Muscle layer of duodenum (tissue), 2 donors: ENCODE results near the gene COQ10B.

Source experiments
- H3K27ac ChIP-seq: one replicate; pipeline ENCODE4 v1.7.0; 2013; ENCODE audit warnings: mild to moderate bottlenecking, low read length
- H3K27me3 ChIP-seq: one replicate; pipeline ENCODE4 v1.7.0; 2013; ENCODE audit warnings: low read depth, mild to moderate bottlenecking, control low read depth, low read length
- H3K36me3 ChIP-seq, 2 donors: one replicate each; pipeline ENCODE4 v1.7.0; 2013; ENCODE audit warnings: low read length in 2 of 2, control low read depth in 1 of 2, mild to moderate bottlenecking in 1 of 2; ENCODE audit not compliant: insufficient read depth in 2 of 2, control insufficient read depth in 1 of 2
- H3K4me1 ChIP-seq, 2 donors: one replicate each; pipeline ENCODE4 v1.7.0; 2013; ENCODE audit warnings: low read length in 2 of 2, mild to moderate bottlenecking in 2 of 2, control low read depth in 1 of 2, moderate library complexity in 1 of 2; ENCODE audit not compliant: insufficient read depth in 2 of 2, control insufficient read depth in 1 of 2
- H3K4me3 ChIP-seq, 2 donors: one replicate each; pipeline ENCODE4 v1.7.0; 2013; ENCODE audit warnings: low read length in 2 of 2, low read depth in 1 of 2, mild to moderate bottlenecking in 1 of 2
- H3K9me3 ChIP-seq, 2 donors: one replicate each; pipeline ENCODE4 v1.7.0; 2013; ENCODE audit warnings: low read length in 2 of 2, control low read depth in 1 of 2, mild to moderate bottlenecking in 1 of 2; ENCODE audit not compliant: control insufficient read depth in 1 of 2
- donor health status: healthy.

Gene COQ10B

GRCh38 chr2:197453123-197453913, at the start of gene COQ10B:
TSS of gene COQ10B (plus strand) at chr2:197453552. CDS start at chr2:197453561, 9 bp downstream.
- peak within 1 kb of the TSS; percentile 80 to 85 for H3K4me3 ChIP-seq
- H3K27ac ChIP-seq, result peak within 1 kb of the TSS; percentile 100
- peaks cover 6 to 10% of the 10 kb centered on the region in 2 donors for H3K4me1 ChIP-seq
- no peaks in the 10 kb centered on the region for H3K9me3 ChIP-seq
- H3K36me3 ChIP-seq, result peaks cover 0 to 11% of the 10 kb centered on the region in 2 donors
- no peaks in the 10 kb centered on the region for H3K27me3 ChIP-seq

DNA sequence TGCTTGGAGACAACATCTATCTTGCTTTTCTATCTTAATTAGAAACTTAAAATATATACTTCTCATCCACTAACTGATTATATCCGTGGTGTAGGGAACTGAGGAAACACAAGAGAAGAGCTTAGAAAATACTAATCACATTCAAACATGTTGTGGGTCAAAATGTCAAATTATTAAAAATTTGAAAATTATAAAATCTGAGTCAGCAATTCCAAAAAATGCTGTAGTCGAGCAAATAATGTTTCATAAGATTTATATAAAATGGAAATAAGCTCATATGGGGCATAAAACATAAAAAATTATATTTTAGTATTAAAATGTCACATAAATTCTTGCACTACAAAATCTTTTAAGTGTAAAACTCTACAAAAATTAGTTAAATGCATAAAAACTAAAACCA, 47.8 kb upstream of the COQ10B start:
- no peaks in the 10 kb centered on the region for H3K9me3 ChIP-seq
- peaks cover 81 to 90% of the 10 kb centered on the region in 2 donors for H3K36me3 ChIP-seq
- no peaks in the 10 kb centered on the region for H3K27me3 ChIP-seq
- H3K27ac ChIP-seq, result no peak overlapping the region
- H3K4me3 ChIP-seq, result no peak overlapping the region
- H3K4me1 ChIP-seq, result no peaks in the 10 kb centered on the region

DNA sequence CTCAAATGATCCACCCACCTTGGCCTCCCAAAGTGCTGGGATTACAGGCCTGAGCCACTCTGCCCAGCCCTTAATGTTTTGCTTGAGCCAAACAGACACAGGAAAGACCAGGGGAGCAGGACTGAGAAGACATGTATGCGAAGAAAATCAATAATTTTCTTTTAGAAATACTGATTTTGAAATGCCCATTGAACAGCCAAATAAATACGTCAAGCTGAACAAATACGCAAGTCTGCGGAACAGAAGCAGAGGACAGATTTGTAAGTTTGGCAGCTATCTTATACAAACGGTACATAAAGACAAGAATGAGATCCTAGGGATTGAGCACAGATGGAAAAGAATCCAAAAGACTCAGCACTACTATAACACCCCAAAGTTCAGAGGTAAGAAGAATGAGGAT, 39.3 kb upstream of the COQ10B start:
- Histone ChIP-seq H3K9me3 (no peaks in the 10 kb centered on the region), H3K27ac (no peak overlapping the region), H3K4me3 (no peak overlapping the region), H3K36me3 (peaks cover 58 to 68% of the 10 kb centered on the region in 2 donors), H3K27me3 (no peaks in the 10 kb centered on the region), H3K4me1 (no peaks in the 10 kb centered on the region)

DNA sequence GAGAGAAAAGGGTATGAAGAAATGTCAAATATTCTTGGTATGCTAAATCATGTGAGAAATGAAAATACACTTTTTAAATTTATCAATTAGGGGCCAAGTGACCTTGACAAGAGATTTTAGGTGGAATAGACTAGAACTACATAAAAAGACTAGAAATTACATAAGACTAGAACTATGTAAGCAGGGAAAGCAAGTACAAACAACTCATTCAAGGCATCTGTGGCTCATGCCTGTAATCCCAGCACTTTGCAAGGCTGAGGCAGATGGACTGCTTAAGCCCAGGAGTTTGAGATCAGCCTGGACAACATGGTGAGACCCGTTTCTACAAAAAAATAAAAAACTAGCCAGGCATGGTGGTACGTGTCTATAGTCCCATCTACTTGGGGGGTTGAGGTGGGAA, 38.8 kb upstream of the COQ10B start:
- H3K27ac ChIP-seq, result no peak overlapping the region
- no peaks in the 10 kb centered on the region for H3K27me3 ChIP-seq
- peaks cover 60 to 68% of the 10 kb centered on the region in 2 donors for H3K36me3 ChIP-seq

DNA sequence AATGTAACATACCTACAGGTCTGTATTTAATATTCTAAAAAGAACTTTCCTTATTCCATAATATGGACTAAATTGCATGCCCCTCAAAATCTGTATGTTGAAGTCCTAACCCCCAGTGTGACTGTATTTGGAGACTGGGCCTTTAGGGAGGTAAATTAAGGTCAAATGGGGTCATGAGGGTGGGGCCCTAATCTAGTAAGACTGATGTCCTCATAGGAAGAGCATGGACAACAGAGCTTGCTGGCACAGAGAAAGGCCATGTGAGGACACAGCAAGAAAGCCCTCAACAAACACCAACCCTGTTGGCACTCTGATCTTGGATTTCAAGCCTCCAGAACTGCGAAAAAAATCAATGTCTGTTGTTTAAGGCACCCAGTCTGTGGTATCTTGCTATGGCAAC, 37.1 kb upstream of the COQ10B start:
- no peak overlapping the region for H3K4me3 ChIP-seq
- no peaks in the 10 kb centered on the region for H3K9me3 ChIP-seq
- peaks cover 61 to 68% of the 10 kb centered on the region in 2 donors for H3K36me3 ChIP-seq
- H3K27ac ChIP-seq, result no peak overlapping the region
- H3K27me3 ChIP-seq, result no peaks in the 10 kb centered on the region
- H3K4me1 ChIP-seq, result peaks cover 0 to 4% of the 10 kb centered on the region in 2 donors

More for the DNA sequence above, 38.8 kb upstream of the COQ10B start:
- no peak overlapping the region for H3K4me3 ChIP-seq
- no peaks in the 10 kb centered on the region for H3K9me3 ChIP-seq
- no peaks in the 10 kb centered on the region for H3K4me1 ChIP-seq

DNA sequence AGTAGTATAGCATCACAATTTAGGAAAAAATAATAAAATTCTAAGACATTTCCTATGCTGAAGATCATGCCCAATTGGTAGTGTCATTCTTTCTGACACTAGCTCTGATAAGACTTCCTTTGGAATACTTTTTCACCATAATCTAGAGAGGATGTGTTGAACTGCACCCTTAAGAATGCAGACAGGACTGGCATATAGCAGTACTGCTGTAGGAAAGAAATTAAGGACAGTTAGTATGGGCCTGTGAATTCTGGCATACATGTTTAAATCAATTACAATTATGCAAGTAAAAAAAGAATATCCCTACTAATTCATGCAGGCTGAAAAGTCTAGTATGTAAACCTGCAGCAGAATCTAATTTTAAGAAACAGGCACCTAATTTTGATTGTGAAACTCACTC, 33.9 kb upstream of the COQ10B start:
- Histone ChIP-seq H3K4me1 (peaks cover 0 to 12% of the 10 kb centered on the region in 2 donors), H3K4me3 (no peak overlapping the region), H3K27me3 (no peaks in the 10 kb centered on the region), H3K9me3 (no peaks in the 10 kb centered on the region), H3K27ac (no peak overlapping the region), H3K36me3 (peaks cover 50 to 59% of the 10 kb centered on the region in 2 donors)

DNA sequence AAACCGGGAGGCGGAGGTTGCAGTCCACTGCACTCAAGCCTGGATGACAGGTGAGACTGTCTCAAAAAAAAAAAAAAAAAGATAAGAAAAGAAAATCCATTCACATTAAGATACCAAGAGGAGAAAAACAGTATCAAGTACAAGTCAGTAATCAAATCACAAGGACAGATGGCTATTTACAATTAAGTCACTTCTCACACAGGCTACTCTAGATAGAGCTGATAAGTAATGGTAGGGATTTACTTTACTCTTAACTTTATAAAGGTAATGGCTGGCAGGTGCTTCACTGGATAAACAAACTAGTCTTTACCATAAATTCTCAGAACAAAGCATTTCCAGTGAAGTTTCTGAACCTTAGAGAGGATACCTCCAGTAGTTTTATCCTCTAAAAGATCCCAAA, 30.0 kb upstream of the COQ10B start:
- Histone ChIP-seq H3K9me3 (no peaks in the 10 kb centered on the region), H3K36me3 (peaks cover 25 to 38% of the 10 kb centered on the region in 2 donors), H3K27me3 (no peaks in the 10 kb centered on the region), H3K4me3 (no peak overlapping the region), H3K4me1 (peaks cover 12 to 45% of the 10 kb centered on the region in 2 donors), H3K27ac (no peak overlapping the region)

DNA sequence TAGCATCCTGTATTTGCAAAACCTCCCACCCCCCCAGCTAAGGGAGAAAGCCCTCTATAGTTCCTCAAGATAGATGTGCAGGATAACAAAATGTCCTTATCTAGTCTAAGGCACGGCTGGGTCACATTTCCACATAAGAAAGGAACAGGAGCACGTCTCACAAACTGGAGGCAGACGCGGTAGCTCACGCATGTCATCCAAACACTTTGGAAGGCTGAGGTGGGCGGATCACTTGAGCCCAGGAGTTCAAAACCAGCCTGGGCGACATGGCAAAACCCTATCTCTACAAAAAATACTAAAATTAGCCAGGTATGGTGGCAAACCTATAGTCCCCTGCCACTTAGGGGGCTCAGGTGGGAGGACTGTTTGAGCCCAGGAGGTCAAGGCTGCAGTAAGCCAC, 27.8 kb upstream of the COQ10B start:
- H3K9me3 ChIP-seq, result no peaks in the 10 kb centered on the region
- H3K27ac ChIP-seq, result no peak overlapping the region
- H3K36me3 ChIP-seq, result peaks cover 5 to 16% of the 10 kb centered on the region in 2 donors
- no peak overlapping the region for H3K4me3 ChIP-seq
- H3K4me1 ChIP-seq, result peaks cover 14 to 49% of the 10 kb centered on the region in 2 donors
- H3K27me3 ChIP-seq, result no peaks in the 10 kb centered on the region

GRCh38 chr2:197426723-197427603, 26.4 kb upstream of the COQ10B start:
- Histone ChIP-seq H3K27ac (no peak overlapping the region), H3K4me1 (peaks cover 17 to 63% of the 10 kb centered on the region in 2 donors), H3K27me3 (no peaks in the 10 kb centered on the region), H3K36me3 (peaks cover 0 to 11% of the 10 kb centered on the region in 2 donors), H3K9me3 (no peaks in the 10 kb centered on the region), H3K4me3 (no peak overlapping the region)

- Histone ChIP-seq H3K4me3 (no peak overlapping the region), H3K9me3 (no peaks in the 10 kb centered on the region), H3K4me1 (peaks cover 22 to 74% of the 10 kb centered on the region in 2 donors), H3K27me3 (no peaks in the 10 kb centered on the region), H3K27ac (no peak overlapping the region), H3K36me3 (peaks cover 0 to 8% of the 10 kb centered on the region in 2 donors)
These were observed 25.4 kb upstream of the COQ10B start for GRCh38 chr2:197427986-197428385.

- H3K4me3 ChIP-seq, result no peak overlapping the region
- H3K36me3 ChIP-seq, result peaks cover 0 to 5% of the 10 kb centered on the region in 2 donors
- H3K4me1 ChIP-seq, result peaks cover 20 to 49% of the 10 kb centered on the region in 2 donors
- no peaks in the 10 kb centered on the region for H3K9me3 ChIP-seq
- no peak overlapping the region for H3K27ac ChIP-seq
- H3K27me3 ChIP-seq, result no peaks in the 10 kb centered on the region
These were observed 21.5 kb upstream of the COQ10B start for GRCh38 chr2:197431858-197432257.
